Inflammatory macrophage treated with lipopolysaccharide for 4 hours (primary cell): ENCODE data around the gene BCL2.

Experiments
- DNase-seq: peaks from one replicate; pipeline ENCODE4 v3.0.0-alpha.2; 2020

BCL2 gene

GRCh38 chr18:63325086-63325686 is 5.6 kb upstream of the BCL2 start:
- no peak for DNase-seq

GRCh38 chr18:63322908-63323634 is 3.5 kb upstream of the BCL2 start:
- DNase-seq: peak; percentile 76

GRCh38 chr18:63322206-63322605 is 2.6 kb upstream of the BCL2 start:
- DNase-seq: peak; percentile 92

- DNase-seq: no peak
Measured at GRCh38 chr18:63321291-63321690, 1.7 kb upstream of the BCL2 start.

- no peak for DNase-seq
Measured at GRCh38 chr18:63320975-63321265, 1.4 kb upstream of the BCL2 start.

- DNase-seq: peak; percentile 93
Measured at GRCh38 chr18:63320123-63320974, 780 bp upstream of the BCL2 start.

GRCh38 chr18:63318889-63319382 is 633 bp downstream of the BCL2 start:
- peak; percentile 14 for DNase-seq

- DNase-seq: peak; percentile 77
Measured at GRCh38 chr18:63317982-63318888, 1.3 kb downstream of the BCL2 start.

GRCh38 chr18:63317556-63317946 is 2.0 kb downstream of the BCL2 start:
- no peak for DNase-seq

GRCh38 chr18:63316612-63317555 is 2.7 kb downstream of the BCL2 start:
- DNase-seq: peak; percentile 33

- no peak for DNase-seq
Measured at GRCh38 chr18:63315876-63316275, 3.7 kb downstream of the BCL2 start.

GRCh38 chr18:63315131-63315662 is 4.4 kb downstream of the BCL2 start:
- no peak for DNase-seq

- no peak for DNase-seq
Measured at GRCh38 chr18:63314062-63314790, 5.3 kb downstream of the BCL2 start.

- no peak for DNase-seq
Measured at GRCh38 chr18:63313396-63313917, 6.1 kb downstream of the BCL2 start.

GRCh38 chr18:63312737-63313395 is 6.7 kb downstream of the BCL2 start:
- DNase-seq: no peak

GRCh38 chr18:63312019-63312409 is 7.6 kb downstream of the BCL2 start:
- DNase-seq: no peak

GRCh38 chr18:63311118-63312018 is 8.2 kb downstream of the BCL2 start:
- peak; percentile 53 for DNase-seq

GRCh38 chr18:63309422-63309821 is 10.1 kb downstream of the BCL2 start:
- DNase-seq: no peak
